Lower lobe of right lung (tissue), 2 donors: ENCODE measurements around the gene THRB. TPM values are rescaled to one million over a fixed set of nuclear protein-coding genes. Genes with fewer than 3 reads are reported as not detected.
A peak's percentile ranks its signal among the peaks of the same experiment; 100 is the strongest.

Experiments
- ATAC-seq, 2 donors: fragments of 200-7000 bp; cut with Tn5 transposase; one replicate each; pipeline ENCODE4 v1.9.1; 2020 to 2022; ENCODE audit warnings: mild to moderate bottlenecking in 2 of 2, moderate library complexity in 2 of 2
- DNase-seq: peaks from one replicate; pipeline ENCODE4 v3.0.0-alpha.2; 2020
- H3K27ac ChIP-seq: fragments of 200-600 bp; one replicate; pipeline ENCODE4 v1.8.0; 2022
- H3K27me3 ChIP-seq: fragments of 200-600 bp; one replicate; pipeline ENCODE4 v1.8.0; 2022; ENCODE audit warnings: low read depth
- H3K36me3 ChIP-seq: fragments of 200-600 bp; one replicate; pipeline ENCODE4 v1.8.0; 2022; ENCODE audit warnings: mild to moderate bottlenecking
- H3K4me1 ChIP-seq: fragments of 200-600 bp; one replicate; pipeline ENCODE4 v1.8.0; 2022
- H3K4me3 ChIP-seq: fragments of 200-600 bp; one replicate; pipeline ENCODE4 v1.8.0; 2022; ENCODE audit warnings: mild to moderate bottlenecking
- H3K9me3 ChIP-seq: fragments of 200-600 bp; one replicate; pipeline ENCODE4 v1.8.0; 2022
- intact Hi-C: fragments of 100-400 bp; cut with DNase I; formaldehyde crosslinking; loops from one replicate; pipeline ENCODE4 v1.11.0; 2022
- total RNA-seq: library from RNA; stranded (reverse); fragmentation: NEBNext Ultra II Directional; extraction: Animal tissue kit (Norgen Biotek cat#: 25700); gene quantifications from one replicate; pipeline ENCODE4 v1.2.1, GENCODE V29; 2021
- TF ChIP-seq, protein P1 (sequence below): fragments of 200-600 bp; IDR thresholded peaks from one replicate; pipeline ENCODE4 v1.8.0; 2022; ENCODE audit warnings: antibody characterized with exemption, mild to moderate bottlenecking
- donor health status: DM: no; HTN: yes; CAD: no; lungs with severe emphysema.

THRB gene
- total RNA-seq, 1 donor from 2014 or later, result 14.6 TPM

- Histone ChIP-seq H3K36me3 (no peaks in the 10 kb centered on the region), H3K4me3 (no peak overlapping the region), H3K4me1 (peaks cover 10% of the 10 kb centered on the region), H3K27me3 (no peaks in the 10 kb centered on the region), H3K9me3 (no peaks in the 10 kb centered on the region), H3K27ac (no peak overlapping the region)
- DNase-seq (no peak), ATAC-seq (no peak)
- intact Hi-C loops, result no loop called here
- TF ChIP-seq, protein P1, sequence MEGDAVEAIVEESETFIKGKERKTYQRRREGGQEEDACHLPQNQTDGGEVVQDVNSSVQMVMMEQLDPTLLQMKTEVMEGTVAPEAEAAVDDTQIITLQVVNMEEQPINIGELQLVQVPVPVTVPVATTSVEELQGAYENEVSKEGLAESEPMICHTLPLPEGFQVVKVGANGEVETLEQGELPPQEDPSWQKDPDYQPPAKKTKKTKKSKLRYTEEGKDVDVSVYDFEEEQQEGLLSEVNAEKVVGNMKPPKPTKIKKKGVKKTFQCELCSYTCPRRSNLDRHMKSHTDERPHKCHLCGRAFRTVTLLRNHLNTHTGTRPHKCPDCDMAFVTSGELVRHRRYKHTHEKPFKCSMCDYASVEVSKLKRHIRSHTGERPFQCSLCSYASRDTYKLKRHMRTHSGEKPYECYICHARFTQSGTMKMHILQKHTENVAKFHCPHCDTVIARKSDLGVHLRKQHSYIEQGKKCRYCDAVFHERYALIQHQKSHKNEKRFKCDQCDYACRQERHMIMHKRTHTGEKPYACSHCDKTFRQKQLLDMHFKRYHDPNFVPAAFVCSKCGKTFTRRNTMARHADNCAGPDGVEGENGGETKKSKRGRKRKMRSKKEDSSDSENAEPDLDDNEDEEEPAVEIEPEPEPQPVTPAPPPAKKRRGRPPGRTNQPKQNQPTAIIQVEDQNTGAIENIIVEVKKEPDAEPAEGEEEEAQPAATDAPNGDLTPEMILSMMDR, result no peak
These were observed 337.5 kb downstream of the THRB start for GRCh38 chr3:24157106-24157505.

GRCh38 chr3:24156466-24156865 lies 338.2 kb downstream of the THRB start:
- Histone ChIP-seq H3K36me3 (no peaks in the 10 kb centered on the region), H3K9me3 (no peaks in the 10 kb centered on the region)
- TF ChIP-seq, protein P1, result no peak

GRCh38 chr3:24155276-24155675 lies 339.4 kb downstream of the THRB start:
- H3K4me1 ChIP-seq, result no peaks in the 10 kb centered on the region
- DNase-seq (no peak), ATAC-seq (no peak)
- no peak overlapping the region for H3K27ac ChIP-seq
- no peaks in the 10 kb centered on the region for H3K36me3 ChIP-seq
- intact Hi-C loops, result no loop called here
- H3K9me3 ChIP-seq, result no peaks in the 10 kb centered on the region
- H3K4me3 ChIP-seq, result no peak overlapping the region
- TF ChIP-seq, protein P1, result no peak
- H3K27me3 ChIP-seq, result no peaks in the 10 kb centered on the region

More at GRCh38 chr3:24156466-24156865, 338.2 kb downstream of the THRB start:
- intact Hi-C loops, result no loop called here
- DNase-seq, result no peak
- Histone ChIP-seq H3K4me3 (no peak overlapping the region), H3K27ac (no peak overlapping the region), H3K4me1 (peaks cover 7% of the 10 kb centered on the region), H3K27me3 (no peaks in the 10 kb centered on the region)
- no peak for ATAC-seq

DNA sequence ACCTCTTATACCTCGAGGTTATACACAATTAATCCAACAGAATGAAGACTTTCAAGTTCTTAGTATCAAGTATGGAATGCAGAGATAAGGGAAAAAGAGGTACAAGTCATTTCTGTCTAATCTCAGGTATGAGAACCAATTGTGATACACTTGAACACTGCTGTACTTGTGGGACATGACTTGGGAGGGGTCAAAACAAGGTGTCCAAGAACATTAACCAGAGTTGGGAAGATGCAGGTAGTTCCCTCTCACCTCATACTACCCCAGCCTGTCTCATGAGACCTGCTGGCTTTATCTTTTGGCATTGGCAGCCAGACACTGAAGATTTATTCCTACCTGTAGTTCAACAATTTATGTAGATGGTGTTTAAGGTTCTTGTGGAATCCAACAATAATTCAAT lies 339.9 kb downstream of the THRB start:
- intact Hi-C loops, result no loop called here
- Histone ChIP-seq H3K36me3 (no peaks in the 10 kb centered on the region), H3K27ac (no peak overlapping the region), H3K27me3 (no peaks in the 10 kb centered on the region), H3K9me3 (no peaks in the 10 kb centered on the region), H3K4me1 (no peaks in the 10 kb centered on the region), H3K4me3 (no peak overlapping the region)
- TF ChIP-seq, protein P1, result no peak
- ATAC-seq (peak in 1 of 2 donors; percentile 65), DNase-seq (no peak)

DNA sequence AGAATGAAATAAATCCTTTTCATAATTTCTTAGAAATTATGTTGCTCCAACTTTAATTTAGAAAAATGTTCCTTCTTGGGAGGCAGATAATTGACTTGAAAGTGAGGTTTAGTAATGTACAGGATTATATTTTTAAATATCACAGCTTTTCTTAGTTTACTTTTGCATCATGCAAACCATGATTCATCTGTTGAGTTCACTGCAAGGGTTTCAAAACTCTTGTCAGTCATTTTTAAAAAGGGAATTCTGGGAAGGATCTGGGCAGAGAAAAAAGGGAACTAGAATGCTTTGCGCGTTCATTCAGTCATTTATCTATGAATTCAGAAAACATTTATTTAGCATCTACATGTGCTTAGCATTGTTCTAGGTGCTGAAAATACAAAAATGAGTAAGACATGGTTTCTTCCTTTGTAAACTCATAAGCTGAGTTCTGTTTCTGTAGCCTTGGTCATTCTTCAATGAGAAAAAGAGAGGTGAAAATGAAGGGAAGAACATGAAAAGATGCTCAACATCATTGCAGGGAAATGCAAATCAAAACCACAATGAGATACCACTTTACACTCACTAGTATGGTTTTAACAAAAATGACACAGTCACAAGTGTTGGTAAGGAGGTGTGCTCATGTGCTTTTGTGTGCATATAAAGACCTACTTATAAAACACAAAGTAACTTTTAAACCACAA lies 340.5 kb downstream of the THRB start:
- no peak for DNase-seq
- Histone ChIP-seq H3K9me3 (no peaks in the 10 kb centered on the region), H3K27me3 (no peaks in the 10 kb centered on the region), H3K4me3 (no peak overlapping the region), H3K4me1 (no peaks in the 10 kb centered on the region), H3K36me3 (no peaks in the 10 kb centered on the region), H3K27ac (no peak overlapping the region)
- peak in 1 of 2 donors; percentile 26 for ATAC-seq
- intact Hi-C loops, result no loop called here
- TF ChIP-seq, protein P1, result no peak
